Bronchial smooth muscle cell (primary cell): ENCODE data around the gene SH3PXD2A. TPM values are rescaled to one million over a fixed set of nuclear protein-coding genes. Genes with fewer than 3 reads are reported as not detected.

Experiments
- total RNA-seq: library from RNA; depleted of rRNA; stranded (reverse); fragments of >200 nt; gene quantifications from 2 replicates; pipeline ENCODE4 v1.2.1, GENCODE V29; 2014

SH3PXD2A gene
- 12.0 and 17.3 TPM in 2 replicates for total RNA-seq

GRCh38 chr10:103855424-103855823, at the start of gene SH3PXD2A:
Gene SH3PXD2A, minus strand, starts transcription at chr10:103855576. Its CDS starts 310 bp downstream, at chr10:103855266.

Other genes with a start within 250 kb of the SH3PXD2A start
- gene STN1, start 62.6 kb upstream of the SH3PXD2A start, total RNA-seq, result 38.3 and 40.4 TPM in 2 replicates
- gene SLK, start 111.6 kb upstream of the SH3PXD2A start, total RNA-seq, result 50.1 and 57.7 TPM in 2 replicates
- 0.16 and 0.94 TPM in 2 replicates for gene COL17A1, start 230.3 kb upstream of the SH3PXD2A start, total RNA-seq